ENCODE measurements around the gene ANHX.
"Not testable (repeated sequence)": the region's sequence is repeated elsewhere in the genome, so short reads cannot be mapped to it uniquely, and the experiment has no call there.

ANHX gene

DNA sequence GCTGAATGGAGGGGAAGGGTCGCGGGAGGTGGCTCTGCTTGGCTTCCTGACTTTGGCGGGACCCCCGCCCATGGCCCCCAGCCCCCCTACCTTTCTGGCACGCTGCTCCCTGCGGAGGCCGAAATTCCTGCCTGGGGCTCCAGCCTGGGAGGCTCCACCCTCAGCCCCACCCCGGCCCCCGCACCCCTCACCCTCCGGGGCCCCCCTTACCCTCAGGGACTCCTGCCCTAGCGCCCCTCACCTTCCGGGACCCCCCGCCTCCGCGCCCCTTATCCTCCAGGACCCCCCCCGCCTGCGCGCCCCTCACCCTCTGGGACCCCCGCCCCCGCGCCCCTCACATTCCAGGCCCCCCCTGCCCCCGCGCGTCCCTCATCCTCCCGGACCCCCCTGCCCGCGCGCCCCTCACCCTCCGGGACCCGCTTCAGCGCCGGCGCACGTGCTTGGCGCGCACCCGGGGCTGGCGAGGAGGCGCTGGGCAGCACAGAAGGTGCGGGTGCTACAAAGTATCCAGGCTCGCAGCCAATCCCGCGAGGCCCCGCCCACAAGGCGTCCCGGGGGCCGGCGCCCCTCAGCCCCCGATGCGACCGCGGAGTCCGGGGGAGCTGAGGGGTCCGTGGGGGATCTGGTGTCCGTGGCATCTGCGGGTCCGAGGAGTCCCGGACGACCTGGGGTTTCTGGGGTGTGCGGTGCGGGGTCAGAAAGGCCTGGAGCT lies at the start of gene ANHX:
Gene ANHX, minus strand, starts transcription at position 477 of the 712 bp plus-strand sequence. CDS start 1,521 bp downstream, outside the sequence.
- DNase-seq = no peak

DNA sequence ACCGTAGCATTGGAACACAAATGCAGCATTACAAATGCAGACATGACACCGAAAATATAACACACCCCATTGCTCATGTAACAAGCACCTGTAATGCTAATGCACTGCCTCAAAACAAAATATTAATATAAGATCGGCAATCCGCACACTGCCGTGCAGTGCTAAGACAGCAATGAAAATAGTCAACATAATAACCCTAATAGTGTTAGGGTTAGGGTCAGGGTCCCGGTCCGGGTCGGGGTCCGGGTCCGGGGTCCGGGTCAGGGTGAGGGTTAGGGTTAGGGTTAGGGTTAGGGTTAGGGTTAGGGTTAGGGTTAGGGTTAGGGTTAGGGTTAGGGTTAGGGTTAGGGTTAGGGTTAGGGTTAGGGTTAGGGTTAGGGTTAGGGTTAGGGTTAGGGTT lies 29.0 kb upstream of the ANHX start:
- DNase-seq = not testable (repeated sequence)

DNA sequence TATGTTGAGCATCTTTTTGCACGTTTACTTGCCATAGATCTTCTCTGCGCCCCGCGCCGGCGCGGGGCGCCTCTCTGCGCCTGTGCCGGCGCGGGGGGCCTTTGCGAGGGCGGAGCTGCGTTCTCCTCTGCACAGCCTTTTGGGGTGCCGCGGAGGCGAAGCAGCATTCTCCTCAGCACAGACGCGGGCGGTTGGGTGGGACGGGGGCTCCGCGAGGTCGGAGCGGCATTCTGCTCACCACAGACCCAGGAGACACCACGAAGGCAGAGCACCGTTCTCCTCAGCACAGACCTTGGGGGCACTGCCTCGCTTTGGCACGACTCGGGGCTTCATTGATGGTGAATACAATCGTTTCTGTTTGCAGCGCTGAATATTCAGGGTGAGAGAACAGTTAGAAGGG lies 28.5 kb upstream of the ANHX start:
- DNase-seq = no peak

DNA sequence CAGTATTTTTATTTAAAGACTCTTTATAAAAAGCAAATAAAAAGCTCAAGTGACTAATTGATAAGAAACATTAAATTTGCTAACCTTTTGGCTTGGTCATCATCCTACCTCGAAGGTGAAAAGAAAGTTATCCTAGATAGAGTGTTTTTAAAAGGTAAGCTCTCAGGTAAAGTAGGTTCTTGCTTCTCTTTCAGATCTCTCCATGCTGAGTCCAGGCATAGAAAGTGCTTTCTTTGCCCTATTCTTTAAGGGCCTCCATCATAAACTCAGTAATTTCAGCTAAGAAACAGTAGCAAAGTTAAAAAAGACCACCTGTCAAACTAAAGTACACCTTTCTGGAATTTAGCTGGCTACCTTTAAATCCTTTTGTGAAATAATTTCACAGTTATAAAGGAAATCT lies 20.6 kb upstream of the ANHX start:
- no peak for DNase-seq

DNA sequence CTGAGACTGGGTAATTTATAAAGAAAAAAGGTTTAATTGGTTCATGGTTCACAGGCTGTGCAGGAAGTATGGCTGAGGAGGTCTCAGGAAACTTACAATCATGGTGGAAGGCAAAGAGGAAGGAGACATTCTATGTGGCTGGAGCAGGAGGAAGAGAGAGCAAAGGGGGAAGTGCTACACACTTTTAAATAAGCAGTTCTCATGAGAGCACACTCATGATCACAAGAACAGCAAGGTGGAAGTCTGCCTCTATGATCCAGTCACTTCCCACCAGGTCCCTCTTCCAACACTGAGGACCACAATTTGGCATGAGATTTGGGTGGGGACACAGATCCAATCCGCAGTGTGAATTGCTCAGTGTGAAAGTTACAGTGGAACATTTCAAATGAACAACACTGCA lies 20.2 kb upstream of the ANHX start:
- not testable (repeated sequence) for DNase-seq

DNA sequence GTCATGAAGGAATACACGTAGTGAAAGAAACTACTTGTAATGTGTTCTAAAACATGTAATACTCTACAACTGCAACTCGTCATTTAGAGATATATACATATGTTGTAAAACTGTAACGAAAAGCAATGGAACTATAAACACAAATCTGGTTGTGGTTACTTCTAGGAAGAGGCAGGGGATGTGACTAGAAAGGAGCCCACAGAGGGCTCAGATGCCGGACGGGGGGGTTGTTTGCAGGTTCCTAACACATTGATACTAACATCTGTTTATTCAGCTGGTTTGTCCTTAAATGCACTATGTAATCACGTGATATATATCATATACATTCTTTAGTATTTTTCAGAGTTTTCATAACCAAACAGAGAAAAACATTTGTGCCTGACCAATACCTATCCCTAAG lies 16.1 kb upstream of the ANHX start:
- DNase-seq = no peak

DNA sequence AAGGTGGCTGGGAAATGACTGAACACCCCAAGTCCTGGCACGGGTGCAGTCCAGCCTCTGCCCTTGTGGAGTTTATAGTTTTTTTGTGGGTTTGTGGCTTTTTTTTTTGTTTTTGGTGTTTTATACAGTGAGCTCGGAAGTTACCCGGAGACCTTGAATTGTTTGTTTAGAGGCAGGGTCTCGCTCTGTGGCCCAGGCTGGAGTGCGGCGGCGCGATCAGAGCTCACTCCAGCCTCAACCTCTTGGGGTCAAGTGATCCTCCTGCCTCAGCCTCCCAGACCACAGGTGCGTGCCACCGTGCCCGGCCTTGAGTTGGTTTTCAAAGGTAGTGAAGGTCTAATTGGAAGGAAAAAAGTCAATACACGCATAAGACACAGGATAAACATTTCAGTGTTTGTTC lies 879 bp upstream of the ANHX start:
- DNase-seq = no peak

DNA sequence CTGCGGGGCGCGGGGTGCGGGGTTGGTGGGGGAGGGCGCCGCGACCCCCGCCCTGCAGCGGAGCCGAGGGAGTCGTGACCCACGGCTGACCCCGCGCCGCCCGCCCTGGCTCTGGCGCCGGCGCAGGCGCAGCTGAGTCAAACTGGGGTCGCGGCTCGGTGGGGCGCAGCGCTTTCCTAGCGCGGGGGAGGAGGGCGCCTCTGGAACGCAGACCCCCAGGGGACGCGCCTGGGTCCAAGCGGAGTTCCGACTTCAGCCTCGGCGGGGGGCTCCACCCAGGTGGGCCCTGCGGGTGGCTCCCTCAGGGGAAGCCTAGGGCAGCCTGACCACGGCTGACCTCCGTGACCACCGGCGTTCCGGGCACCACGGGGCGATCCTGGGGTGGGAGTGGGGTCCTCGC lies 467 bp upstream of the ANHX start:
- DNase-seq = no peak

DNA sequence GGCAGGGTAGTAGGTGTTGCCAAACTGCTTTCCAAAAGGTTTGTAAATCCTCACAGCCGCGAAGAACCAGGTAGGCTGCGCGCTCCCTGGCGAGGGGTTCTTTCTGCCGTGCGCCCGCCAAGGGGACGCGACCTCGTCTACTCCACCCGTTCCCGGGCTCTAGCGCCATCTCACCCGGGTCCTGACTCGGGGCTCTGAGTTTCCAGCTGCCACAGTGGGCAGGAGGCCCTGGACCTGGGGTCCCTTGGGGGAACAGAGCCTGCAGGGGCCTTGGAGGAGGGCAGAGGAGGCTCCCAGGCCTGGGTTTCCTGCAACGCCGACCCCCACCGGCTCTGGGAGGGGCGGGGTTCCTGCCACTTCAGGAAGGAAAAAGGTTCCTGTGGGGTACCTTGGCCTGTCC lies 706 bp downstream of the ANHX start:
- no peak for DNase-seq

DNA sequence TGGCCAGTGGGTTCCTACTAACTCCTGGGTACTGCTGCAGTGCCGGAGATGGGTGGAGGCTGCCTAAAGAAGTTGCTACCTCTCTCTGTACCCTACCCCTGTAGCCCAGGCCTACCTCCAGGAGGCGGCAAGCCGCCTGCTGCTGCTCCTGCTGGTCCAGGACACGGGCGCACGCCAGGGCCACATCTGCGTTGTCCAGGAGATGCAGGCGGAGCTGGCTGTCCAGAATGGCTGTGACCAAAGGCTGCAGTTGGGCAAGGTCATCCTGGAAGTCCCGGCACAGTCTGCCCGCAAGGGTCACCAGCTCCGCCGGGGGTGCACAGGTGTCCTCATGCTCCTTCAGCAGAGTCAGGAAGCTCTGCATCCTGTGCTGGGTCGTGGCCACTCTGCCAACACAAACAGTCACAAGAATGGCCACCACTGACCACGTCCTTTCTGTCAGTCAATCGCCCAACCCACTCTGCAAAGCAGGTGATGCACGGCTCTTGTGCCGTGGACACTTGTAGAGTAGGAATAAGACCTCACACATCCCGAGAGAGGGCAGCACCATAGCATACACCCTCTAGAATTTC lies 1.6 kb downstream of the ANHX start:
- no peak for DNase-seq

DNA sequence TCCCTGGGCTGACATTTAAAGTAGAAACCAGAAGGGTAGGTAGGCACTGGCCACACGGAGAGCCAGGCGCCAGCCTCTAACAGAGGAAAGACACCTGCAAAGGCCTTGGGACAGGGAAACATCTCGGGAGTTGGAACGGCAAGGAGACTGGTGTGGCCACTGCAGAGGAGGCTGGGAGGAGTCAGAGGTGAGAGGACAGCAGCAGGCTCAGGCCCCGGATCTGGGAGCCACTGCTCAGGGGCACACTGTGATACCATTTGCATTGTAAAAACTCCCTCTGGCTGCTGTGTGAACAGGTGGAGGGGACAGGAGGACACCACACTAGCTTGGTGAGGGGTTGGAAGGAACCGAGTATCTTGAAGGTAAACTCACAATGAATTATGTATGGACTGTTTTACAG lies 2.7 kb downstream of the ANHX start:
- DNase-seq = no peak

DNA sequence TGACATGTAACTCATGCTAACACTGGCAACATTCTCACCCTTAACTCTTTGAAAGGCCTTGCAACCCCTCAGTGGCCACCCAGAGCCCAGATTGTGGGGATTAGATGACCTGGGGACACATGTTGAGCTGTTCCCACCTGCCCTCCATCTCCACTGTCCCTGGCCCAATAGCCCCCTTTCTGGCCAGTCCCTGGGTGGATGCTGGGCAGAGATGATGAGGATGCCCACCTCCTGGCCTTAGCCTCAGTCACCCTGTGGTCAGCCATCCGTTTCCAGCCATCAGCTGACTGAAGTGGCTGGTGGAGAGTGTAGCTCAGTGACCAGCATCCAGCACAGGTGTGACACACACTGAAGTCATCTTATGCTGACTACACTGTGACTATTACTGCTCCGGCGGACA lies 4.7 kb downstream of the ANHX start:
- no peak for DNase-seq

DNA sequence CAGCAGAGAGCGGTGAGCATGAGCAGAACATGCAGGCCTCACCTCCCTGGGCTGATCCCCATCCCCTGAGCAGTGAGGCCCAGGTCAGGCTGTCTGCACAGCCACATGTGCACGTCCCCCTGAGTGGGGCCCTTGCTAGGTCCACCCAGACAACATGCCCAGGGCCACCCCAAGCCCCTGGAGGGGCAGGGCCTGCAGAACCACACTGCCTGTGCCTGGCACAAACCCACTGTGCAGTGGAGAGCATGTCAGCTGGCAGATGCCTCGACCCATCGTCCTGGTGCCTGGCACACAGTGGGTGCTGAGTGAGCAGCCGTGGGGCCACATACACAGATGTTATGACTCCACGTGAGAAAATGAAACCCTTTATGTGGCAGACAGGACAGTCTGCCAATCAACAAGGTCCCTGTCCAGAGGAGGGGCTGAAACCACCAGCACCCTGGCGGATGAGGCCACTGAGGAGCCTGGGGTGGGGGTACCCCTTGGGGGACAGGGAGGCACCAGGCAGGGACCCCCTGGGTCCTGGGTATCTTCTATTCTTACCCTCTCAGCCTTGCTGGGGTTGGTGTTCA lies 8.3 kb downstream of the ANHX start:
- DNase-seq = no peak

DNA sequence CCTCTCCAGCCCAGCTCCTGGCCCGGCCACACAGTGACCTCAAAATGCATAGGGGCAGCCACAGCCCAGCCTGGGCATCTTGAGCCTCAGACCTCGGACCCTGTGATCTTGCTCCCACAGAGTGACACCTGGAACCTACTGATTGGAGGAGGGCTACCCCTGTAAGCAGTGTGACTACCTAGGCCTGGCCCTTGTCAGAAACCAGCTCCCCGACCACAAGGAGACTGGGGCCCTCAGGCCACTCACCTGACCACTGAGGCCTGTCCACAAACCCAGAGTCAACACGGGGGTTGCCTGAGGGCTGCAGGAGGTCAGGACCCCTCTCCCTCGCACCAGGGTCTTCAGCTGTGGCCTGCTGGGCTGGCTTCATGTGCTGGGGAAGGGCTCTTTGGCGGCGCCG lies 9.0 kb downstream of the ANHX start:
- DNase-seq = no peak

DNA sequence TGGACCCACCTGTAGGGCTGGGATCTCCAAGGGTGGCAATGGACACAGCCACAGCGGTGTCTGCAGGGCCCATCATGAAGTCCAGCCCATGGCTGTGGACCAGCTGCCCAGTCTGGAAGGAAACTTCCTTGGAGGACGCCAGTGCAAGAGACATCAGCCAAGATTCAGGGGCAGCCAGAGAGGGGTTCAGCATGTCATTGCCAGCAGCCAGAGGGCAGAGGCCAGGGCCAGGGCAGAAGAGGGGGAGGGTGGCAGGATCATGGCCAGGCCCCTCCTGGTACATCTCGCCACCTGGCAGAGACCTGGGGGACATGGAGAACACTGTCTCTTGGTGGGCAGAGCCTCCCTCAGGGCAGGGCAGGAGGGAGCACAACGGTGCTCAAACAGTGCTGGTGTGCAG lies 10.2 kb downstream of the ANHX start:
- DNase-seq = no peak

DNA sequence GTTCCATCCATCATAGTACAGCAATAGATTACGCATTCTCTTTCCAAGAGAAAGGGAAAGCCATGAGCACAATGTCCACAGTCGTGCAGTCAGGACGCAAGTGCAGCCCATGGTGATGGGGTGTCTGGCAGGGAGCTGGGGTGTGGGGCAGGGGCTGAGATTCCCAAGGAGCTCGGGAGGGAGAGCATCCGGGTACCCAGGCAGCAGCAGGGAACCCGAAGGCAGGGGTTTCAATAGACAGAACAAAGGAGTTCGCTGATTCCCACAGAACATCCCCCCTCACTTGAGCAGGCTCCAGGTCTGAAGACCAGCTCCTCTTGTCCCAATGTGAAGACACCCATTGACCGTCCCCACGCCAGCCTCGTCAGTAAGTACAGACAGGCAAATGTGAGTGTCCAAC lies 13.5 kb downstream of the ANHX start:
- DNase-seq = no peak

DNA sequence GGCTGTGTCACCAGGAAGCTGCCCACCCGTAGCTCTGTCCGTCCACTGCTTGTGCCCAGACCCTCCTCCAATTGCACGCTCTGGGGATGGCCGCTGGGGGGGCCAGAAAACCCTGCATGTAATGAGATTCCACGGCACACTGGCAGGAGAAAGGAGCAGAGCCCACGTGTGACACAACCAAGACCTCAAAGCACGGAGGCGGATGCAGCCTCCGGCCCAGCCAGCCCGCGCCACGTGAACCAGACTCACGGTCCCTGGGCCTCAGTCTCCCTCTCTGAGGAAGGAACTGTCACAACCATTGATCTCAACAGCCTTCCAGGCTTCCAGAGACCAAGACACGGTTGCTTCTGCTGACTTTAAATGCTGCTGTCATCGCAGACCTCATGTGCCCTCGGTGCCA lies 14.4 kb downstream of the ANHX start:
- no peak for DNase-seq

DNA sequence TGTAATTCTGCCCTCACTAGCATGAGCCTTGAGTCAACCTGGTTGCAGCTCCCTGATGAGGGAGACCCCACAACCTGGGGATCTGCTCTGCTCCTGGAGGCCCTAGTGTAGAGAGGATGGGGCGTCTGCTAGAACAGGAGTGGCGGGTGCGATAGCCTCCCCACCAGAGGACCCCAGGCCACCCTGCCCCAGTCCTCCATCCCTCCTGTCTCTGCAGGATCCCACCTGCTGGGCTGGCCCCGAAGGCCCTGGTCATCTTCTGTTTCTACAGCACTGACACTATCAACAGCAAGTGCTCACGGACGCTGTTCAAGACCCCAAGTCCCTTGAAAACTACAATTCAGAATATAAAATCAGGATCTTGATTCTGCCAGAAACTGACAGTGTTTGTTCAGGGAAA lies 15.2 kb downstream of the ANHX start:
- DNase-seq = no peak

DNA sequence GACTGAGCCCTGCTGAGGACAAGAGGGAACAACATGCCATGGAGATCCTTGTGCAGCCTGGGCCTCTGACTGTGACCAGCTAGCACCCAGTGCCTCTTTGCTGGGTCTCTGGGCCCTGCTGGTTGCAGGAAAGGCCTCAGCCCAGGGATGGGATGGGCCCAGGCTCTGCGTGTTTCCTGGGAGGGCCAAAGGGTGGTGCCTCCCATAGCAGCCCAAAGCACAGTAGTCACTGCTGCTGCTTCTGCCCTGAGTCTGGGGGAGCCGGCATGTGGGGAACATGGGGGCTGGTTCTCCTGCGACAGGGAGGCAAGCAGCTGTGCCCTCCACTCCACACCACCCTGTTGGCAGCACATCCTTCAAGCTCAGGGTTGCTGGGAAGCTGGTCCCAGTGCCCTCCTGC lies 18.5 kb downstream of the ANHX start:
- no peak for DNase-seq

DNA sequence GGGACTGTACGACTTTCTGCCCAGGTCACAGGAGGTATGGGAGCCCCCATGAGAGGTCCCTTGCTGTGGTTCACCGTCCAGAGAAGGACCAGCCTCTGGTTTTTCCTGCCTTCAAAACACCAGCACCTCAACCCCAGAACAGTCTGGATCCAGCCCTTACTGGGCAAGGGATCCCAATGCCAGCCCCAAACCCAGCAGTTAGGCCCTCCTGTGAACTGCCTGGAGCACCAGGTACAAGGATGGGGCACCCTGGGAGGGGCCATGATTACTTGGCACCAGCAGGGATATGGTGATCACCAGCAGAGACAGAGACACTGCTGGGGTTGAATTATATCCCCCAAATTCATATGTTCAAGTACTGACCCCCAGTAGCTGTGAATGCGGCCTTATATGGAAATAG lies 20.0 kb downstream of the ANHX start:
- no peak for DNase-seq

DNA sequence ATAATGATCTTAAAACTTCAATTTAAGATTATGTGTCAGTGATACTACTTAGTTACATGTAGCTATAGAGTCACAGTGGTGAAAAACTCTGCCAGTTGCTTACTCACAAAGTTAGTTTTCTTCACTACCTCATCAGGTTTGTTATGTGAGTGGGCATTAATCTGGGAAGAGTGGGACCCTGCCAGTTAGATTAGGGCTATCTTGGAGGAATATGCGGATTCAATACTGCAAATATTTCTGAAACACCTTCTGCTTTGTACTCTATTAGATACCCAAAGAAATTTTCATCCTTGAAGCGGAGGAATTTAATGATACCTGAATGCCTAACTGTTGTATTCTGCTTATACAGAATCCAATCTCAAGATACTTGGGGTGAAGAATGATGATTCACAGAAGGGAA lies 29.3 kb downstream of the ANHX start:
- DNase-seq = no peak

DNA sequence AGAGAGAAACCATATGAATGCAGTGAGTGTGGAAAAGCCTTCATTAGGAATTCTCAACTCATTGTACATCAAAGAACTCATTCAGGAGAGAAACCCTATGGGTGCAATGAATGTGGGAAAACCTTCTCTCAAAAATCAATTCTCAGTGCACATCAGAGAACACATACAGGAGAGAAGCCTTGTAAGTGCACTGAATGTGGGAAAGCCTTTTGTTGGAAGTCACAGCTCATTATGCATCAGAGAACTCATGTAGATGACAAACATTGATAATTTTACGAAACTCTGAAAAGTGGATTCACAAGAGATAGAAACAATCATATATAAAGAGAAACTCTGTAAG lies 31.4 kb downstream of the ANHX start:
- DNase-seq = no peak

DNA sequence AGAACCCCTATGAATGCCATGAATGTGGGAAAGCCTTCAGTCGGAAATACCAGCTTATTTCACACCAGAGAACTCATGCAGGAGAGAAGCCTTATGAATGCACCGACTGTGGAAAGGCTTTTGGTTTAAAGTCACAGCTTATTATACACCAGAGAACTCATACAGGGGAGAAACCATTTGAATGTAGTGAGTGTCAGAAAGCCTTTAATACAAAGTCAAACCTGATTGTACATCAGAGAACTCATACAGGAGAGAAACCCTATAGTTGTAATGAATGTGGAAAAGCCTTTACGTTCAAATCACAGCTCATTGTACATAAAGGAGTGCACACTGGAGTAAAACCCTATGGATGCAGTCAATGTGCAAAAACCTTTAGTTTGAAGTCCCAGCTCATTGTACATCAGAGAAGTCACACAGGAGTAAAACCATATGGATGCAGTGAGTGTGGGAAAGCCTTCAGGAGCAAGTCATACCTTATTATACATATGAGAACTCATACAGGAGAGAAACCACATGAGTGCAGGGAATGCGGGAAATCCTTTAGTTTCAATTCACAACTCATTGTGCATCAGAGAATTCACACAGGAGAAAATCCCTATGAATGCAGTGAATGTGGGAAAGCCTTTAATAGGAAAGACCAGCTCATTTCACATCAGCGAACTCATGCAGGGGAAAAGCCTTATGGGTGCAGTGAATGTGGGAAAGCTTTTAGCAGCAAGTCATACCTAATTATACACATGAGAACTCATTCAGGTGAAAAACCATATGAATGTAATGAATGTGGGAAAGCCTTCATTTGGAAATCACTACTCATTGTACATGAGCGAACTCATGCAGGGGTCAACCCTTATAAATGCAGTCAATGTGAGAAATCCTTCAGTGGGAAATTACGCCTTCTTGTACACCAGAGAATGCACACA lies 32.1 kb downstream of the ANHX start:
- DNase-seq = no peak

Measured in hippocampal formation (tissue), 2 donors.